NOMO-1 treated with DMSO at 0.1 percent for 48 hours (cell line): ENCODE data around the gene UBR4.
A peak's percentile ranks its signal among the peaks of the same experiment; 100 is the strongest.
"Not testable (repeated sequence)": the region's sequence is repeated elsewhere in the genome, so short reads cannot be mapped to it uniquely, and the experiment has no call there.

Source experiments
- DNase-seq: peaks from one replicate; lab custom pipeline; 2025; ENCODE audit not compliant: unreplicated experiment; lab: John Stamatoyannopoulos, UW

UBR4 gene

DNA sequence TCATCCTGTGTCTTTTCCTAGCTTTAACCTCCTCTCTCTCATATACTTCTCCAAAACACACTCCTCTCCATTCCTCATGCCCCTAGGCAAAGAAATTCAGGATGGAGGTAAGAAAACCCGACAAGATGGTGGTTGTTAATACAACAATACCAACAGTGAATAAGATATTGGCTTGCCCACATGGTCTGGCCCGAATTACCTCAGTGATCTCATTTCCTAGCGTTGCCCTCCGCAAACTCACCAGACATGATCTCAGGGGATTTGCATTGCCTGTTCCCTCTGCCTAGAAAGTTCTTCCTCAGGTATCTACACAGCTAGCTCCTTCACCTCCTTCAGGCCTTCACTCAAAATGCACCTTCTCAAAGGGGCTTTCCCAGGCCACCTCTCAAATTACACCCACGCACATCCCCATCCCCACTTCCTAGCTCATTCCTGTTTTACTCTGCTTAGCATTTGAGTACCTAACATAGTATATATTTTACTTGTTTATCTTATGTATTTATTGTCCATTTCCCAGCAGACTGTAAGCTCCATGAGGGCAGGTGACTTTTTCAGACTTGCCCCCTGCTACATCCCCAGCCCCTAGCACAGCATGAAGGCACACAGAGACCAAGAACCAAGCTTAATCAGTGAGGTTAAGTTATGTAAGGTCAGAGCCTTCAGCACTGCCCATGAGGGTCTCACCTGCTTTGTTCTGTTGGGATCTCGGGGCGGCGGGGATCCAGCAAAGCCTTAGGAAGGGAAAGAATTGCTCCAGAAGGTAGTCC lies 10.2 kb upstream of the UBR4 start:
- no peak for DNase-seq

DNA sequence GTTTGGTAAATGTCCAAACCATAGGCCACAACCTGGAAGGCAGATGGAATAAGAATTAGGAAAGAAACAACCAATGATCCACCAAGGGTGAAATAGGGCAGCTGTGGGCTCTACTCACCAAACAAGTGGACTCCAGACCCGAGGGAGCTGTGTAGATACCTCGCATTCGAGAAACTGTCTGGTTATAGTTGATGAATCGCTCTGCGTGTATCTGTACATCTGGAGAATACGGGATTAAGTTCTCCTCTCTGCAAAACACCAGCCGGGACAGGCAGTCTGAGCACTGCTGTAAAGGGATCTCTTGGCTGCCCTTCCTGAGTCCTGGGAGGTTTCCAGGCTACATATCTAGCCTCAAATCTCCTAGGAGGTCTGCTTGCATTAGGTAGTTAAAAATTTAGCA lies 9.4 kb upstream of the UBR4 start:
- no peak for DNase-seq

DNA sequence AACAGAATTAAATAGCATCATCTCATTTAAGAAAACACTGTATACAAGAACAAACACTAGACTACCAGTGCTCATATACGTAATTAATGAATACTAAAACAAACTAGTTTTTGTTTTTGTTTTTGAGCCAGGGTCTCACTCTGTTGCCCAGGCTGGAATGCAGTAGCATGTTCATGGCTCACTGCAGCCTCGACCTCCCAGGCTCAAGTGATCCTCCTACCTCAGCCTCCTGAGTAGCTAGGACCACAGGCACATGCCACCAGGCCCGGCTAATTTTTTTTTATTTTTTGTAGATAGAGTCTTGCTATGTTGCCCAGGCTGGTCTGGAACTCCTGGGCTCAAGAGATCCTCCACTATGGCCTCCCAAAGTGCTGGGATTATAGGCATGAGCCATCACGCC lies 6.5 kb upstream of the UBR4 start:
- not testable (repeated sequence) for DNase-seq

DNA sequence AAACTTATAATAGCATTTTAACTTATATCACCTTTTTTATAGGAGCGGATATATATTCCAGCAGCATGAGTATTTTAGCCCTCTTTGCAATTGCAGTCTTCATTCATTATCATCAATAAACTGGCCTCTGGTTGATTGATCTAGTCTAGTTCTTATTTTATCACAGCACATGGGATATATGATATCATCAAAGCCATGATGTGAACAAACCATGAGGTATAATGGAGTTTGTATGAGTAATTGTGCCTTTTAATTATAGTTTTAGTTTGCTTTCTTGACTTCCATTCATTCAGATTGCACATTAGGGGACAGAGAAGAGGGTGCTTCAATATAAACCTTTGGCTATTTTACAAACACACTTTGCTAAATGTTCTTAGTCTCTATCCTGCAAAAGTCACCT lies 3.5 kb upstream of the UBR4 start:
- no peak for DNase-seq

DNA sequence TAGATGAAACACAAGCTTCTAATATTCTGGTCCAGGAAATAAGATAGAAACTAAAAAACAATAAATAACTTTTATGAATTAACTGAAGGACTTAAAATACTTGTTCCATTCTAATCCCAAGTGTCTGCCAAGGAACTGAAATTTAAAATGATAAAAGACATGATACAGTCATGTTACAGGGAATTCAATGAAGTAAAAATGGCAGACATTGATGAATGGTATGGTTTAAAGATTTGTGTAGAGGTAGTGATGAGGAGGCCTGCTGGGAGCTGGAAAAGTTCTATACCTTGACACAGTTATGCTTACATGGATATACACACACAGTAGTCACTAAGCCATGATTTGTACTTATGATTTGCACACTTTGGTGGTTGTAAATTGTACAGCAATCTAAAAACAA lies 2.1 kb upstream of the UBR4 start:
- no peak for DNase-seq

DNA sequence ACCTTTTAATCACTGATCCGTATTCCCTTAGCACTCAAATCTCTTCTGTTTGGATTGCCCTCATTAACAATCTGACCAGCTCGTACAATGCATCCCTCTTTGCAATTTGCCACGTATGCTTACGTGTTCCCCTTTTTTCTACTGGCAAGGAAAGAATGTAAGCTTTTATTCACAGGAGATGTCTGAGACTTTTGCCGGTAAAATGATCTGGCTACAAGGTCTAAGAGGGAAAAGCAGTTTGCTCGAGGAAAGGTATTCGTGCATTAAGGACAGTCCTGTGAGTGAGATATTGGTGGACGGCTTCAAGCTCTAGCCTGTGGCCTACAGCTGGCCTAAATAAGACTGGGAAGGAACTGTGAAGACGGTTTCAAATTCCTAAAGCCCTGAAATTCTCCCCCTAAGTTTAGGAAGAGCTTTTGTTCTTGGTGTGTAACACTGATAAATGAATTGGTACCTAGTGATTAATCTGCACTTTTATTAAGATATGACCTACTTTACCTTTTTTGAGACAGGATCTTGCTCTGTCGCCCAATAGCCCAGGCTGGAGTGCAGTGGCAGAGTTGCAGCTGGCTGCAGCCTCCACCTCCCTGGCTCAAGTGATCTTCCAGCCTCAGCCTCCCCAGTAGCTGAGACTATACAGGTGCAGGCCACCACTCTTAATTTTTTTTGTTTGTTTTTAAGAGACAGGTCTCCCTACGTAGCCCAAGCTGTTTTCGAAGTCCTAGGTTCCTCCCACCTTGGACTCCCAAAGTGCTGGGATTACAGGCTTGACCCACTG lies 895 bp upstream of the UBR4 start:
- peak; percentile 46 for DNase-seq

DNA sequence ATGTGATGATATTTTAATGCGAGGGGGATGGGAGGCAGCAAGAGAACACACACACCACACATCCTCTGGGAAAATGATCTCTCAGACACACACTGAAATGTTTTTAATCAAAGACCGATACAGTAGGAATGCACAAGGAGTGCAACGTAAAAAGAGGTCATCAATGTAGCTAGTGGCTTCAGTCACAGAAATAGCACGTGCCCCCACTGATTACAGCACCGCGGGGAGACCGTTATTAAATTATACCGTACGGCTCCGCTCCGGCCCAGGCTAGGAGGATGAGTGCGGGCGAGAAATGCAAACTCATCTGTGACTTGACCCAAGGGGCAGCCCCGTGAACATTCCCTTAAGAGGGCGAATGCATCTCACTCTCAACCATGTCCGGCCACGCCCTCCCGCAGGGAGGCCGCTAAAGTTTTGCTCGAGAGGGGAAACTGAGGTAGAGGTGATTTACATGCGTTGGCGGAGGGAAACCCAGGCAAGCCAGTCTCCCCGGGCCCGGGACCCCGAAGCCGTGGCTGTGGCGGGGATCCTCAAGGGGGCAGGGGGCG lies 552 bp downstream of the UBR4 start:
- peak; percentile 7 for DNase-seq

DNA sequence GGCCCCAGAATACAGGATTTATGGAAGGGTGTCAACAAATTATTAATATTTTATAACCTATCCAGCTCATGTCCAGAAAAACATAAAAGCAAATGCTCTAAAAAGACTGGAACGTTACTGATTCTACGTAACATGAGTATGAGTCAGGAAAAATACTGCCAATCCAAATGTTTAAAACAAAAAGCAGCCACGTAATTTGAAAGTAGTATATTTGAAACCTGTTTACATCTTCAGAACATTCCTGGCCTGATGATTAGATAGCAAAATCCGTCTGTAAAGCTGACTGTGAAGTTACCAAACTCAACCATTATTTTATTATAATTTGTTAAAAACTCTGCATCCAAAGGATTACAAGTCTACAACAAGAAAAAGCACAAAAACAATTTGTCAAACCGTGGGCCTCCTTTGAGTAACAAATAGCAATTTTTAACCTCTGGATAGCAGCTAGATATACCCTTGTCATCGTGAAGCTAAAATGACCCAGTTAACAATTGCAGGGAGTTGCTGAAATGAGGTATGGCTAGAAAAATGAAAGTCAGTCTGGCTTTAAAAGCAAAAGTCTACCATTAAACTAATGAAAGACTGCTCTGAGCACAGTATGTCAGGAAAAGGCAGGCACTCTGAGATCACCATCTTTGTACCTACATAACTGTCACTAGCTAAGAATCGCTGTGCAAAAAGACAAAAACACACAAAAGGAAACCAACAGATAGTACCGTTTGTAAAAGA lies 1.2 kb downstream of the UBR4 start:
- no peak for DNase-seq

DNA sequence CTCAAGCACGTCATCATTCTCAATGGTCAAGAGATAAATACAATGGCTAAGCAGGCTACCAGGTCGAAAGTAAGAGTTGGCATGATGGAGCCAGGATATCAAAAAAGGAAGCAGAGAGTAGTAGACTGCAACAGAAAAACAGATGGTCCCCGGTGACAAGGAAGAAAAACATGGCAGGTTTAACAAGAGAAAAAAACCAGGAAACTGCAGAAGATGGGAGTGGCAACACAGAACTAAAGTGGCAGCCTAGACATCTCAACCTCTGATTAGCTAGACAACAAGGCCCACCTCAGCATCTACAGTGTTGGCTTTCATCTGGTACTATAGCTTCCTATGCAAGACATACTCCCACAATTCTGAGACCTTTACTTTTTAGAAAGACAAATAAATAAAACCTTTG lies 3.1 kb downstream of the UBR4 start:
- no peak for DNase-seq

DNA sequence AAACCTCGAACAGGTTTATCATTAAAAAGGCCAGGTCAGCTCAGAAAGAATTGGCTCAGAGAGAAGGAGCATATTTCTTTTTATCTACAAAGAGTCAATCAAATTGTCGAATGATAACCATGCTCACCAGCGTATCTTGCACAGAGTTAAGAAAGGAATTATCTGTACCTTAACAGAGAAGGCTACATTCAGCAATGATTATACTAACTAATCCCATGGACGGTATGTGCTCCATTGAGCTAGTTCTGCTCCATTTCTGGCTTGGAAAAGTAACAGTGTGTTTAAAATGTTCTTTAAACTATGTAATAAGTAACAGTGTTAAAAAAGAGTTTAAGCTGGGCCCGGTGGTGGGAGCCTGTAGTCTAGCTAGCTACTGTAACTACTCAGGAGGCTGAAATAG lies 4.2 kb downstream of the UBR4 start:
- DNase-seq, result no peak

DNA sequence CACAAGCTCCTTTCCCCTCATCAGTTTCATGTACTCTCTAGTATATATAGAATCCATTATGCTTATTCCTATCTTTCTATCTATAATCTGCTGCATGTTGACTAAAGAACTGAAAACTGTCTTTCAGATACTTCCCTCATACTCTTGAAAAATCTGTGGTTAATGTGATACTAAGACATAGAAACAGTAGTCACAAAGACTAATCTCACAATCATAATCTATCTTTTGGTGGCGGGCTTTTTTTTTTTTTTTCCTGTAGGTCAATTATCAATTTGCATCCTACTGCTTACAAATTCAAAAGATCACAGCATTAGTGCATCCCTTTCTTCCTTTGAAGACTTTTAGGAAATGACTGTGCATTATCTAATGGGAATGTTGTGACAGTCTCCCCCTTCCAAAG lies 4.7 kb downstream of the UBR4 start:
- no peak for DNase-seq

DNA sequence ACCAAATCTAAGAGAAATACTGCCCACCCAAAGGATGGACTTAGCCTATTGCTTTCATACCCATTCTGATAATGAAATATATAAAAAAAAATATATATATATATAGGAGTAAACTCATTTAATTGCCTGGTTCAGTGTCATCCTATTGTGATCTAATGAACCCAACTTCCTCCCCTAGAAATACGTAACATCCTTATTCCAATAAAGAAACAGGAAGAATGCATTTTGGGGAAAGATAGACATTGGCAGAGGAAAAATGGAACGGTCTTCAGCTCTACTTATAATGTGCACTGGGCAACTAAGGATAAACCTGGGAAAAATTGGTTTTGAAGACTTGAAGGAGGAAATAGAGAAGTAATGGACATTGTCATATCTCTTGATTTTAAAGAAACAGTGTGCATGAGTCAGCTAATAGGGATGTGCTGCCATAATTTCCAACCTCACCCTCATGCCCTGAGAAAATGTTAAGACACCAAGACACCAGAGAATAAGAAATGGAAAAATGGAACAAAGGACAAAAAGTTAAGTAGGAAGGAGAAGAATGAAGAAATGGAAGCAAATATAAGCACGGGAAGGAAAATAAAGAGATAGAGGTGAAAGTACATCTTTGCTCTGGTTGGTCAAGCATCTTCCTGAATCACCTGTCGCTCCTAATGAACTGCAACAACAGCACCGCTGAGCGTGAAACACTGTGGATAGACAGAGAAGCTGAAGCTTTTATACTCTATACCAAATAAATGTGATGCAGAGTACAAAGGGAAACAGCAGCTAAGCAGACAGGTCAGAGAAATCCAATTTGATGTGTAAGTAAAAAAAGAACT lies 5.4 kb downstream of the UBR4 start:
- peak; percentile 7 for DNase-seq

DNA sequence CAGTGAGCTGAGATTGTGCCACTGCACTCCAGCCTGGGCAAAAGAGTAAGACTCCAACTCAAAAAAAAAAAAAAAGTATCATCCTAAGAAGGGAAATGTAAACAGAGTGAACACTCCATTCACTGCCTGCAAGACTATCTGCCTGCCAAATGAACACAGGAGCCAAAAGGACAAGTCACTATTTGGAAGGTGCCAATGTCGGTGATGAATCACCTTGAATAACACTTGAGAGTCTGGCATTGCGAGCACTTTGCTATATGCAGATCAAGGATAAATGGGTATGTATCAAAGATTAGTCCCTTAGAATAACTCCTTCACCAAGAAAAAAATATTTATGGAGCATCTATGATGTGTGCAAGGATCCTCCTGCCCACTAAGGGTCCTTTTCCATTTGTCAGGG lies 6.6 kb downstream of the UBR4 start:
- DNase-seq, result no peak

DNA sequence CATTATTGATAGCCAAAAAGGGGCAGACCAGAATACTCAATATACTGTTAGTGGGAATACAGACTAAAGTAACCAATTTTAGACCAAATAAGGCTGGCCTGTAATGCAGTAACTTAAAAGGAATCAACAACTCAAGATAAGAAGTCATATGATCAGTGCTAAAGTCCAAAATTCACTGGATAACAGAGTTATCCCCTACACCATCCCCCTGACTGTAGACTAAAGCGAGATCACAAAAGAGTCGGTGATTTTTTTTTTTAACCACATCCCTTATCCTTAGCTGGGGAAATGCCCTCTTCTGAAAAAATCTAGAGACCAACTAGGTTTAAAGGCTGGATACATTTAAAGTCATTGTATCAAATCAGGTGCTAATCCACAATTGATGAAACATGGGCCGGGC lies 7.7 kb downstream of the UBR4 start:
- no peak for DNase-seq

DNA sequence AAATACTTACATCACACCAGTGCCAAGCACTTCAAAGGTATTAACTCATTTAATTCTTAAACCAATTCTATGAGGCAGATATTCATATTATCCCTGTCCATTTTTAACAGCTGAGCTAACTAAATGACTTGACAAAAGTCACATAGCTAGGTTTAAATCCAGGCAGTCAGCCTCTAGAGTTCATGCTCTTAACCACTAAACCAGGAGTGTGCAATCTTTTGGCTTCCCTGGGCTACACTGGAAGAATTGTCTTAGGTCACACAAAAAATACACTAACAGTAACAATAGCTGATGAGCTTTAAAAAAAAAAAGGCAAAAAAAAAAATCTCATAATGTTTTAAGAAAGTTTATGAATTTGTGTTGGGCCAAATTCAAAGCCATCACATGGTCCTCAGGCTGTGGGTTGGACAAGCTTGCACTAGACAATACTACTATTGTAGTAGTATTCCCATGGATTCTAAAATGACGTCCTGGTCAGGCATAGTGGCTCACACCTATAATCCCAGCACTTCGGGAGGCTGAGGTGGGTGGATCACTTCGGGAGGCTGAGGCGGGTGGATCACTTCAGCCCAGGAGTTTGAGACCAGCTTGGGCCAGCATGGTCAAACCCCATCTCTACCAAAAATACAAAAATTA lies 10.0 kb downstream of the UBR4 start:
- no peak for DNase-seq

DNA sequence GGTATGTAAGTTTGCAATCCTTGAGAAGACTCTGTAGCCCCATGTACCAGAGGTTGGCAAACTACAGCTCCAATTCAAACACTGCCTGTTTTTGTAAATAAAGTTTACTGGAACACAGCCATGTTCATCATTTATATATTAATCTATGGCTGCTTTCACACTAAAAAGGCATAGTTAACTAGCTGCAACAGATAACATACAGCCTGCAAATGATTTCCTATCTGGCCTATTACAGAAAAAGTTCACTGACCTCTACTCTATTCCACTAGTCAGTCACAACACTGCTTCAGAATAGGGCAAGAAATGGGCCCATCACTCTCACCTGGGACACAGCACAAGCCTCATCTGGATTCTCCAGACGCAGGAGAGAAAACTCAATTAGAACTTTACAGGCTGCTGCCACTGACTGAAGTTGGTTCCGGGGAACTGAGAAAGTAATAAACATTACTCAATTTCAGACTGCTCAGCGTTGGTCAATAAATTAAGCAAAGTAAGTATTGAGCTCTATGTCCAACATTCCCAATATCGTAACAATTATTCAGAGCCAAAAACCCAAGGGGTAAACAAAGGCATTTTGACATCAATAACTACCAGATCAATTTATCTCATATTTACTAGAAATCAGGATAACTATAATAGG lies 10.6 kb downstream of the UBR4 start:
- DNase-seq, result no peak

DNA sequence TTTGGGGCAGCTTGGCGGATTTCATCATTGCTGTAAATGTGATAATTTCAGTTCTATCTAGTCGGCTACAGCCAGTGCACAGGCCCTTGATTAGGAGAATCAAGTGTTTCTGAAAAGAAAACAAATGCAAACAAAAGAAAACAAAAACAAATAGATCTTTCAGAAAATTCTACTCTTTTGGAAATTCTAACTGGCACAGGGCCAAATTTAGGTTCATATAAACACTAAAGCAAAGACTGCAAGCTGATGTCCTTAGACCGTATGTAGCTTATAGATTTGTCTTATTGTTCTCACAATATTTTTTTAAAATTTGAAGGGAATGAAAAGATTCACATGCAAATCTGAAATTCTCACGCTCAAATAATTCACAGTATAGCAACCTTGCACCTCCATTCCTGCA lies 11.2 kb downstream of the UBR4 start:
- DNase-seq, result no peak

DNA sequence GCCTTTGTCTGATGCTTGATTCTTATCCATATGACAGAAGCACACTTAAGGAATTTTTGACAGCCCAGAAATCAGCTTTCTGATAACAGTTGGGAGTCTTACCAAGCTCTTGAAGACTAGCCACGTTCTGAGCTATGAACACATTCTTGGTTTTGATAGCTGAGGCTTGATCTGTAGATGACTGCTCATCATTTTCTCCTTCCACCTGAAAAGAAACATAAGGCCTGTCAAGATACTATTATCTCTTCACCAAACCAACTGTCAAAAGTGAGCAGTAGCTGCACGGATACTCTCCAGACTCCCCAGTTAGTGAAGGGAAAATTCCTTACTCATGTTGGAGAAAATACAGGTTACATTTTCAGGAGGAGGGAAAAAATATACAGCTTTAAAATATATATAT lies 12.2 kb downstream of the UBR4 start:
- DNase-seq, result no peak

DNA sequence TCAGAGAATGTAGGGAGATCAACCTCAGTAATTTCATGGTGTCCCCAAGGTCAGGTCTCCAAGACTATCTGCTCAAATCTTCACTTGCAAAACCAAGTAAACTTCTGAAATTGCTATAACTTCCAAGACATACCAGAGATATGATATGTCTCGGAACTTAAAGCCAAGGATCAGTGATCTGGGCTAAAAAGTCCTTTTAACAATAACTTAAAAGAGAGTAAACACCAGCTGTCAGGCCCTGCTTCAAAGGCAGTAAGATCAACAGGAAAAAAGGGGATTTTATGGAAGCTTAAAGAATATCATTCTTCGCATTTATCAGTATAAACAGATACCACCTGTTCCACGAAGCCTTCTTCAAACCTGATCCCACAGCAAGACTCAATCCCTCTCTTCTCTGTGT lies 13.7 kb downstream of the UBR4 start:
- DNase-seq, result no peak

DNA sequence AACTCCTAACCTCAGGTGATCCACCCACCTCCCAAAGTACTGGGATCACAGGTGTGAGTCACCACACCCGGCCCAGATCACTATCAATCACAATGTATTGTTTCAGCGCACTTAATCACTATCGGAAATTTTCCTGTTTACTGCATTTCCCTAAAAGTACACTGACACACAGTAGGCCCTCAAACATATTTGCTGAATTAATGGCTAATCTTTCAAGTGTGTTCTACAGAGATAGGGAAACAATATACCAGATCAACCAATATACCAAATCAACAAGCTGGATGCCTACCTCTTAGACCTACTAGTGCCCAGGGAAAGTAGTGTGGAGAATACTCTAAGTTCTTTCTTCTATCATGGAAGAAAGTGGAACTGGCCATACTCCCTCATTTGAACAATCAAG lies 17.1 kb downstream of the UBR4 start:
- no peak for DNase-seq
